SK-N-SH treated with all-trans-retinoic acid at 6 μM for 48 hours (cell line): Measurements from ENCODE around the gene ZNF536.

Experiments used
- BACH2 ChIP-seq: fragments of 250-450 bp; sonication (Bioruptor Pico); IDR thresholded peaks from 2 replicates; pipeline ENCODE4 v1.9.0; 2021; ENCODE audit warnings: mild to moderate bottlenecking, borderline replicate concordance
- CREB5 ChIP-seq: fragments of 250-450 bp; sonication (Bioruptor Pico); IDR thresholded peaks from 2 replicates; pipeline ENCODE4 v1.5.1; 2020; ENCODE audit warnings: low read depth, mild to moderate bottlenecking, moderate library complexity

- TF ChIP-seq BACH2 (CRISPR knock-in tag) (no peak), CREB5 (no peak)
These were observed 87.7 kb downstream of the ZNF536 start for GRCh38 chr19:30459859-30460258.
